ENCODE measurements around the gene PTPRG. TPM values are rescaled to one million over a fixed set of nuclear protein-coding genes. Genes with fewer than 3 reads are reported as not detected.

PTPRG gene
- polyA plus RNA-seq, 3 donors = 5.6 to 45.7 (median 13.3) TPM

DNA sequence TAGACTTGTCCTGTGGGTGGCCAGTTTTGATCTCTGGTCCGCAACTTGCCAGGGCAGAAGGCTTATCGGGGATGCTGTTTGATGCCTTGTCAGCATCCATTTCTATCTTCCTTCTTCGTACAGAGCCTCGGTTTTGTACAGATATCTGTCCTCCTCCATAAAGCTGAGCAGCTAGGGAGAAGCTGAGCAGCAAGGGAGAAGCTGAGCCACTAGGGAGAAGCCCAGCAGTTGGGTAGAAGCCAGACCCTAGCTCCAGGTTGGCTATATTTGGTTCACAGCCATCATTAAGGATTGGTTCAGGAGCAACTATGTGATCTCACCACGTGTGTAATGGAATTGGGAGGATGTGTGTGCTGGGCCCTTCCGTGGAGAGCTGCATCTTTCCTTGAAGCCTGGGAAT, 46.7 kb downstream of the PTPRG start:
- H3K27ac ChIP-seq (ENCODE audit: low read depth, low read length) = no peak overlapping the region
- WGBS, 3 donors = 77 to 88% (median 82%) methylated on average over 6 of the region's 6 CpGs

DNA sequence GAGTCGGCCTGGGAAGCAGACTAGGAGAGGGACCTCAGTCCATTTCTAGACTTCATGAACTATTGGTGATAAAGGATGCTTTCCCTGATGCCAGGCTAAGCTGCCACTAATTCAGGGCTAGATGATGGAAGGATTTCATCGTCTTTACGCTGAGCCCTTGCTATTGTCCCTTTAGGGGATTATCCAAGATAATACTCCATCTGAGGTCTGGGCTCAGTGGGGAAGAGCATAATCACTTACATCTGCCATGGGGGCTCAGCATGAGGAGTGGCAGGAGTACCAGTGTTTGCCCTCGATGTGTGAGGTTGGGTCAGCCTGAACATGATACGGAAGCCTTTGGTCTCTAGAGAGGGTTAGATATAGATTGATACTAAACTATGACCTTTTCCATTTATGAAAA, 47.3 kb downstream of the PTPRG start:
- H3K27ac ChIP-seq (ENCODE audit: low read depth, low read length) = no peak overlapping the region
- WGBS, 3 donors = 76 to 88% (median 86%) methylated on average over 5 of the region's 5 CpGs

DNA sequence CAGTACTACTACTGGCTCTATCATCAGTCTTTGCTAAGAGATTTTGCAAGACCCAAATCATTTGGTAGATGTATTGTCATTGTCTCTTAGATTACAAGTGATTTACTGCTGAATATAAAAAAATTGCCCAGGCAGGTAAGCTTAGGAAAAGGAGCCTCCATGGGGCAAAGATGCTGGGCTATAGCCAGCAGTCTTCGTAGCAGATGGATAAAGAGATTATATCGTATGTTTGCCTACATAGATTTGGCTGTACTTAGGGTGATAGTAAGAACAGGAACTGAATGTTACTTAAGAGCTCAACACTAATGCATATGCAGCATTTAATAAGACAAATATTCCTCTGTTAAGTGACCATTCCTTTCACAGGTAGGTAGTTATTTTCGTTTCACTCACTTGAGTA, 48.9 kb downstream of the PTPRG start:
- 64 to 72% (median 71%) methylated on average over 3 of the region's 3 CpGs for WGBS, 3 donors
- no peak overlapping the region for H3K27ac ChIP-seq (ENCODE audit: low read depth, low read length)

DNA sequence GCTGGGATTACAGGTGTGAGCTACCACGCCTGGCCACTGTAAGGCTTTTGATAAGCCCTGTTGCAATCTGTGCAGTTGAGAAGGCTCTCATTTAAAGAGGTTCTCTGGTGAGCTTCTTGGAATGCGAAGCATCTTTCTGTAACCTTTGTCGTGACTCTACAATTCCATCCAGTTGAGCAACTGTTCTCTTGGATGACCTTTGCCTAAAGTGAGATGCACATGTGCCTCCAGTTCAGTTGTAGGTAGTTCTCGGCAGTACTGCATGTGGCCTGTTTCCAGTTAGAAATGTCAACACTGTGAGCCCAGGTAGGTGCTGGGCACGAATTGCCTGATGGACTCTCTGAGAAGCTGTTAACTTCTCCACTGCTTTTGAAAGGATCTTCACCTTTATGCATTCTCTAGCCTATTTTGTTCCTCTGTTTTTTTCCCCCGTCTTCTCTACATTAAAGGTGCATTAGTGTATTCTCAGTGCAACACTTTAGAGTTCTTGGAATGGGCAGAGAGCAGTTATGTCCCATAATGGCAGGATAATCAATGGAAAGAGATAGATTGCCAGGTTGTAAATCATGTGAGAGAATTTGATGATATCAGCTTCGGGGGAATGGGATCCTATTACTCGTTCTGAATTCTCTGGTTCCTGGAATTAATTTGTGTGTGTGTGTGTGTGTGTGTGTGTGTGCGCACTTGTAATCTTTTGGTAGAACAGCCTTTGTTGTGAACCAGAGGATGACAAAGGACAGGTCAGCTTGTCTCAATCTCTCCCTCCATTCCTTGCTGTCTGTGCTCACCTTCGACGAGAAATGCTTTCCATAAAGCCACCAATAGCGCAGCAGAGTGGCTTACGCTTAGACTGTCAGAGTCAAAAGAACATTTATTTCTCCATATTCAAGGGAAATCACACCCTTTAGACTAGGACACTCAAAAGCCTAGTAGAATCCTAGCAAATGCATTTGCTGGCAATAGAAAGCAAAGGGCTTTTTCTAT, 51.1 kb downstream of the PTPRG start:
- WGBS, 3 donors = 66 to 80% (median 76%) methylated on average over 13 of the region's 13 CpGs
- no peak overlapping the region for H3K27ac ChIP-seq (ENCODE audit: low read depth, low read length)

DNA sequence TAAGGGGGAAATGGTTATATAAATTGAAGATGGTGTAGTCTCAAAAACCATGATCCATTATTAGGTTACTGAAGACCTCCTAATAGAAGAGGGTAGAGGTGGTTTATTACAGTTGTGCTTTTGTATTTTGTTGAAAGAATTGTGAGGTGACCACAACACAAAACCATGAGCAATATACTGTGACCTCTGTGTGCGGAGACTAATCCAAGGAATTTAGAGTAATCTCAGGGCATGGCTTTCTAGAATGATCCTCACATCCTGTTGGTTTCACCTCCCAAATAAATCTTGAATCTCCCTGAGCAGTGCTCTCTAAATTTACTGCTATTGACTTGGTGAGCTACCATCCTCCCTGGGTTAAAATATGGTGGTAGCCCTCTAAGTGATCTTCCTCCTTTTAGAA, 52.3 kb downstream of the PTPRG start:
- H3K27ac ChIP-seq (ENCODE audit: low read depth, low read length) = no peak overlapping the region
- 98 to 100% (median 100%) methylated on average over 1 of the region's 1 CpG for WGBS, 3 donors

DNA sequence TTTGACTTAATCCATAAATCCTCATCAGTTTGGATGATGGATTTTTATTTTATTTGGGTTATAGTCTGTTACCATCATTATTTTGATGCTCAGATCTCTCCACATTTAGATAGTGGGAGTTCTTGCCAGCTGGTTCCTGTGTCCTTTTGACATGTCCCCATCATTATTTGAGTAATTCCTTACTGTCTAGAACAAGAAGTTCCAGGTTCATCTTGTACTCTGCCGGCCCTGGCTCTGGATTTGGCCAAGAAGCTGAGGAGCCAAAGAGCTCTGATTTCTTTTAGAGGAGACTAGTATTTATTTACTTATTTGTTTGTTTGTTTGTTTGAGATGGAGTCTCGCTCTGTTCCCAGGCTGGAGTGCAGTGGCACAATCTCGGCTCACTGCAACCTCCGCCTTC, 54.3 kb downstream of the PTPRG start:
- WGBS, 3 donors = 91 to 95% (median 93%) methylated on average over 4 of the region's 4 CpGs
- H3K27ac ChIP-seq (ENCODE audit: low read depth, low read length) = no peak overlapping the region

DNA sequence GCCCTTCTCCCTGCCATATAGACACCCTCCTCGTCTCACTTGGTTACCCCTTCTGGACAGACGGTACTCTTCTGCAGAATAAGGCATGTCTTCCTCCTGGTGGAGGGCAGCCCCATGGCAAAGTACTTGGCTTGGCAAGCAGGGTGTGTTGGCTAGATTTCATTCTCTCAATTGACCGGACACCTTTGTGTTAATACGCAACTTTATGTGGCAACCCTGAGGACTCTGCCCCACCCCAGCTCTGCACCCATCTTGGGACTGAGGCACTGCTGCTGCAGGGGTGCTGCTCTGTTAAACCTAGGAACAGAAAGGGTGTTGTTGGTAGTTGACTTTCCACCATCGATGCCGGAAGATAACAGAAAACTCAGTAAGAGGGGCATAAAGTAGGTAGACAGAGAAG, 55.2 kb downstream of the PTPRG start:
- 94 to 98% (median 94%) methylated on average over 6 of the region's 6 CpGs for WGBS, 3 donors
- H3K27ac ChIP-seq (ENCODE audit: low read depth, low read length) = no peak overlapping the region

DNA sequence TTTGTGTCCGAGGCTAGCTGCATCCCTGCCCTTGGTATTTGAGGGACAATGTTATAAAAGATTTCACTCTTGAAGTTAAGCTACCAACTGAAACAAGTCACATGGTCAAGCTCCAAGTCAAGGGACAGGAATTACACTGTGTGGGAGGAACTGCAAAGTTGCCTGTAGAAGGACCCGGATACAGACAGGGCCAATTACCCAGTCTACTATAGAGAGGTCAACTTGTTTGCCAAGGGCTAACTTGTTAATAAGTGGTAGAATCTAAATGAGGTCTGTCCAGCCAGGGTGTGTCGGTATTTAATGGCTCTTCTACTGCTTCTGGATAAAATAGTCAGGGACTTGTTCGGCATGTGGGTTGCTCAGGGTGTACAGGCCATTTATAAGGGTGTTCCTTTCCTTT, 55.7 kb downstream of the PTPRG start:
- 67 to 78% (median 74%) methylated on average over 4 of the region's 4 CpGs for whole genome bisulfite sequencing, 3 donors
- H3K27ac ChIP-seq (ENCODE audit: low read depth, low read length) = no peak overlapping the region

DNA sequence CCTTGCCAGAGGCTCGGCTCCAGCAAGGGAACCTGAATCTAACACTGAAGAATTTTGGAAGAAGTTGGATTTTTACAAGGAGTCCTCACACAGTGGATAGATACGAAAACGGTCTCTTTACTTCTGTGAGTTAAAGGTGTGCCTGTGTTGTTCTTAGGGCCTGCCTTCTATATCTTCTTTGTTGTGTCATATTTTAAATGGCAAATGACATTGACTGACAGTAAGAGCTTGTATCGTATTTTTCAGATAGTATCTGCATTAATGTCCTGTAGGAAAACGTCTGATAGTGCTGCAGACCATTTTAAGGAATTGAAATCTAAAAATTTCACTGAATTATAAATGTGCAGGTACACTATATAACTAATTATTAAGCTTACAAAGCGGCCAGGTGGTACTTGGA, 56.3 kb downstream of the PTPRG start:
- 78 to 87% (median 80%) methylated on average over 6 of the region's 6 CpGs for WGBS, 3 donors
- H3K27ac ChIP-seq (ENCODE audit: low read depth, low read length) = no peak overlapping the region

DNA sequence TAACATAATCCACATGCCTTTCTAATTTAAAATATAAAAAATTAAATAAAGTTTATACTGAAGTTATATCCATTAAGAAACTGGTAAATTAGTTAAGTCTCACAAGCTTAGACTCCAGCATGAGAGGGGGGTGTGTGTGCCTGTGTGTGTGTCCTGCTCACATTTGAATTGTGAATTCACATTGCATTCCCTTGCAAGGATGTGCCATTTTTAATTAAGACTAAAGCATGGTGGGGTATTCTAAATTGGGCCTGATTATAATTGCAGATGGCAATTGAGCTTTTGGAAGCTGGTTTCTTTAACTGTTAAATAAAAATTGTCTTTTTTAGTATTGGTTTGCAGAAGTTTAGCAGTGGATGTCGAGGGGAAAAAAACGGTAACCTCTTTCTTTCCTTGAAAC, 56.9 kb downstream of the PTPRG start:
- 76 to 97% (median 92%) methylated on average over 2 of the region's 2 CpGs for WGBS, 3 donors
- no peak overlapping the region for H3K27ac ChIP-seq (ENCODE audit: low read depth, low read length)

DNA sequence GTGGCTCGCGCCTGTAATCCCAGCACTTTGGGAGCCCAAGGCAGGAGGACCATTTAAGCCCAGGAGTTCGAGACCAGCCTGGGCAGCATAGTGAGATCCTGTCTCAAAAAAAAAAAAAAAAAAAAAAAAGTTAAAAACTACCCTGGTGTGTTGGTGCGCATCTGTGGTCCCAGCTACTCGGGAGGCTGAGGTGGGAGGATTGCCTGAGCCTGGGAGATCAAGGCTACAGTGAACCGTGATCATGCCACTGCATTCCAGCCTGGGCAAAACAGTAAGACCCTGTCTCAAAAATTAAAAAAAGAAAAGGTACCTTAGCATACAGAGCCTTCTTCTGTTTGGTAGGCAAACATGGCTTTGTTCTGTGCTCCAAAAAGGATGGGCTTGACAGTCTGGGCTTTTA, 57.5 kb downstream of the PTPRG start:
- WGBS, 3 donors = 91 to 96% (median 95%) methylated on average over 6 of the region's 6 CpGs
- no peak overlapping the region for H3K27ac ChIP-seq (ENCODE audit: low read depth, low read length)

DNA sequence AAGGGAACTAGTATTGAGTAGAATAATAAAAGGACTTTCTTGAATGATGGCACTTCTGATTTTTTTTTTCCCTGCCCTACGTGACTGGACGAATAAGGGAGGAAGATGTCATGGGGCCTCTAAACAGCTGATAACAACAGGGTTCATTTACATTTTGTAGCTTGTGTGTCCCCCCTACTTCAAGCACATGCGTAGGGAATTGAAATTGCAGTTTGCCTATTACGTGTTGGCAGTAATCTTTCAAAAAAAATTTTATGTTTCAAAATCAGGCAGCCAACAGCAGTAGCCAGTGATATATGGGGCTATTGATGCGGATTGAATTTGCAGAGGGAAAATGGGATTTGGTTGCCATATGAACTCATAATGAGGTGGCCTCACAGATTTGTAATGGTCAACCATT, 58.7 kb downstream of the PTPRG start:
- WGBS, 3 donors = 72 to 94% (median 74%) methylated on average over 5 of the region's 5 CpGs

DNA sequence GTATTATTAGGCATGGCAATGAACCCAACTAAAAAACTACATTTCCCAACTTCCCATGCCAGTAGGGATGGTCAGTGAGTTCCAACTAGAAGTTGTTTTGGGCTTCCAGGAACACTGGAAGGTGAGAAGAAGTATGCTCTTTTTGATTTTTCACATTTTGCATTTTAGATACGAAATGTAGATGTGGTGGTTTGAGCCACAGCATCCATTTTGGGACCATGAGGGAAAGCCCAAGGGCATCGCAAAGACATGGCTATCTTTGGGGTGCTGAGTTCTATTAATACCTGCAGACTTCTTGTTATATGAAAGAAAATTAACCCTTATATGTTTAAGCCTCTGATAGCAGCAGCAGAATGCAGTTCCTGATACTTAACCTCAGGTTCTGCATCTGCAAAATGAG, 62.9 kb downstream of the PTPRG start:
- 91 to 100% (median 95%) methylated on average over 2 of the region's 2 CpGs for WGBS, 3 donors
- H3K27ac ChIP-seq (ENCODE audit: low read depth, low read length) = no peak overlapping the region

More for the DNA sequence above, 58.7 kb downstream of the PTPRG start:
- H3K27ac ChIP-seq (ENCODE audit: low read depth, low read length) = no peak overlapping the region

DNA sequence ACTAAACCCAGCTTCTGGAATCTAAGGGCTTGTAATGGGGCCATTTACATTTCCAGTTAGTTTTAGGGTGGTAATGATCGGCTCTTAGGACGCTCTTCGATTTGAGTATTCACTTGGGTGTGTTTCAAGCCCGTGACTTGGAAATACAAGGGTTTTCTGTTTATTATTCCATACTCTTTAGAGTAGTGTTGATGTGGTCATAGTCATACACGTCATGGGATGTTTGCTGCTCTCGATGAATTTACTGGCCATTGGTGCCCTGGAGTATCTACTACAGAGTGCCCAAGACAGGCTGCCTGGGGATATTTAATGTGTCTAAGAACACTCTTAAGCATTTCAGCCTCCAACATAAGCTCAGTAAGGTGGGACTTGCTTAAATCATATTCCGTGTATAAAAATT, 64.1 kb downstream of the PTPRG start:
- no peak overlapping the region for H3K27ac ChIP-seq (ENCODE audit: low read depth, low read length)
- WGBS, 3 donors = 91 to 97% (median 95%) methylated on average over 7 of the region's 7 CpGs

DNA sequence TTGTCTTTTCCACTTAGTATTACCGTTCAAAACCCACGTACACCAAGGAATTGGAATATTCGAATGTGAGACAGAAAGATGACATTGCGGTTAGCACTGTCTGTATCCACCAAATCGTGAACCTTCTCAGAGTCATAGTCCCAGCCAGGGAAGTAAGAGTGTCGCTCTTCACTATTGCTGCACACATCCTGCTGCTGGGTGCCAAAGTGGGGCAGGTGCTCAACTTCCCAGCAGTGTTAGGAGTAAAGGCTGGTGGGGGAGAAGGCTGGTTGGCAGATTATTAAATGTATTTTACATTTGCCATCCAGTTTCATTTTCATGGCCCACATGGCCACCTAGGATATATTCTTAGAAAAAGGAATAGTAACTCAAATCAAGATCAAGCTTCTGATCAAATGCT, 65.1 kb downstream of the PTPRG start:
- WGBS, 3 donors = 53 to 94% (median 92%) methylated on average over 6 of the region's 6 CpGs
- H3K27ac ChIP-seq (ENCODE audit: low read depth, low read length) = no peak overlapping the region

DNA sequence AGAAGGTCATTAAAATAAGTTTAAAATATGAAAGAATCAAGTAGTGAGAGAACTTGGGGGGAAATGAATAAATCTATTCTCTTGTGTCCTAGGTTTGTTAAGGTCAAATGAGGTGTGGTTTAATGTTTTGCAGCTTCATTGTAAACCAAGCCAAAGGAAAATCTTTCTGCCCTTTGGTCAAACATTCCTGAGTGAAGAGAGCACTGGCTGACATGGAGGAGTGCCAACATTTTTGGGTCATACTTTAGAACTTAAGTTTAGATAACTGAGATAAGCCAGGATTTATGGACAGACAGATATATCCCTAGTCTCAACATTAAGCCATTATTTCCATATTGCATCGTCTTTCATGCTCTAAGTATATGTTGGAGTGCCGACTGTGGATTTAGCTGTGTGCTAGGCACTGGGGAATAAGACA, 66.4 kb downstream of the PTPRG start:
- 49 to 70% (median 62%) methylated on average over 2 of the region's 2 CpGs for WGBS, 3 donors
- no peak overlapping the region for H3K27ac ChIP-seq (ENCODE audit: low read depth, low read length)

DNA sequence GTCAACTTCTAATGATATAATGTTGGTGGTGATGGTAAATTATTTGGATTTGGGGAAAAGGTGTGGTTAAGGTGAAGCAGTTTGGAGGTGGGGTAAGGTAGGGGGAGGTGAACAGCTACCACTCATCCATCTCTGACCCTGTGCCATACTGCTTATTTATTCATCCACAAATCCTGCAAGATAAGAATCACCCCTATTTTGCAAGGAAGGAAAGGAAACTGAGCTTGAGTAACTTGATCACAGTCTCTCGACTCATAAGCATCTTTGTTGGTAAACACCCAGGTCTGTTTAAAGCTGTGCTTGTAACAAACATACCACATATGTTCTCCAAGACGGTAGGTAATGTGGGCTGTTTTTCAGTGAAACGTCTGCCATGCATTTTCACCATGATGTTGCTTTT, 67.3 kb downstream of the PTPRG start:
- 86 to 95% (median 91%) methylated on average over 3 of the region's 3 CpGs for WGBS, 3 donors
- H3K27ac ChIP-seq (ENCODE audit: low read depth, low read length) = no peak overlapping the region

DNA sequence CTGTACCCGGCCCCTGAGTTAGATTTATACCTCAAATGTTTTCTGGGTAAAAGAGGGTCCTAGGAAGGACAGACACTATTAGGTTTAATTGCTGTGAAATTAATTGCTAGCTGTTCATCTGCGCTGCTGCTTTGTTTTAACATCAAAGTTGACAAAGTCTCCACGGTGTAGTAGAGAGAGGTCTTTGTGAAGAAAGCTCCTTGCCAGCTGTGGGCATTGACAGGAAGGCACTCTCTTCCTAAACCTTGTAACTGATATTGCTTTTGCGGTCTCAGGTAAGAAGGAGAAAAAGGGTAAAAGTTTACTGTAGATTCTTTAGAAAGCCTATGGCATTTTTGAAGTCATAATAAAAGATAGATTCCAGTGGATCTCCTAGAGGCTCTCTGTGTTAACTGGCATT, 68.1 kb downstream of the PTPRG start:
- WGBS, 3 donors = 91 to 97% (median 95%) methylated on average over 4 of the region's 4 CpGs
- no peak overlapping the region for H3K27ac ChIP-seq (ENCODE audit: low read depth, low read length)

DNA sequence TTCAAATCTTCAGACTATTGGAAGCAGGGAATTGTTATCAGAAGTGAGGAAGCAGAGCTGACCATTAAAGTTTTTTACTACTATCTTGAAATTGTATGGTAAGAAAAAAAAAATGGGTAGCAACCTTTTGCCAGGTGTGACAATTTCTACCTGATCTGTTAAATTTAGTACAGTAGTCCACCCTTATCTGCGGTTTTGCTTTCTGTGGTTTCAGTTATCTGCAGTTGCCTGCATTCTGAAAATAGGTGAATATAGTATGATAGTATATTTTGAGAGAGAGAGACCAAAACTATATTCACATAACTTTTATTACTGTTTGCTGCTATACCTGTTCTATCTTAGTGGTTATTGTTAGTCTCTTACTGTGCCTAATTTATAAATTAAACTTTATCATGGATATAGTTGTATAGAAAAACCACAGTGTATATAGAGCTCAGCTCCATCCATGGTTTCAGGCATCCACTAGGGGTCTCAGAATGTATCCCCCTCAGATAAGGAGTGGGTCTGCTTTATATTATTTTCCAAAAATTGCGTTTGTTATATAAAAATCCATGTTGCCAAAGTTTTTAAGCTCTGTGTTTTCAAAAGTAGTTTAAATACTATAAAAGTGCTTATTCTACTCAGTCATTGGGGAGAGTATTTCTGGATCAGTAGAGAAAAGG, 69.9 kb downstream of the PTPRG start:
- H3K27ac ChIP-seq (ENCODE audit: low read depth, low read length) = no peak overlapping the region
- 82 to 86% (median 85%) methylated on average over 2 of the region's 2 CpGs for WGBS, 3 donors
